HG03575 (cell line): ENCODE measurements around the gene CFL2.
"Not testable (repeated sequence)": the region's sequence is repeated elsewhere in the genome, so short reads cannot be mapped to it uniquely, and the experiment has no call there.

Experiments
- ATAC-seq: cut with Tn5 transposase; IDR thresholded peaks from one replicate; pipeline ENCODE4 v1.9.1; 2021; ENCODE audit not compliant: unreplicated experiment, insufficient number of reproducible peaks, low FRiP score; ENCODE audit errors: extremely low read depth

The CFL2 gene

GRCh38 chr14:34714320-34715126 is at the start of gene CFL2:
Gene CFL2 (minus strand): TSS chr14:34714593. CDS start chr14:34714540, 53 bp downstream.
- ATAC-seq = no peak

DNA sequence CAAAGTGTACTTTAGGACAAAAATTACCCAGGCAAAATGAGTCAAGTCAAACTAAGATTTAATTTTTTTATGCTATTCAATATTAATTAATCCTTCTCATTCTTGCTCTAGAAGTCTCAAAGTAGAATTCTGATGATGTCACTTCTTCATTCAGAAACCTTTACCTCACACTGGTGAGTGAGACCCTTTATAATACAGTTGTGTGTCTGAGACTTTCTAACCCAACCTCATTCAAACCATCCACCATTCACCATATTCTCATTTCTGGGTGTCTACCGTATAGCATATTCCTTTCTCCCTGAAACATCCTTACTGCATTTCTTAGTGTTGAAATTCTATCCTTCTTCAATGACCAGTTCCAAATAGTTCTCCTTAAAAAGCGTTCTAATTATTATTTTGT is 40.8 kb upstream of the CFL2 start:
- ATAC-seq = no peak

DNA sequence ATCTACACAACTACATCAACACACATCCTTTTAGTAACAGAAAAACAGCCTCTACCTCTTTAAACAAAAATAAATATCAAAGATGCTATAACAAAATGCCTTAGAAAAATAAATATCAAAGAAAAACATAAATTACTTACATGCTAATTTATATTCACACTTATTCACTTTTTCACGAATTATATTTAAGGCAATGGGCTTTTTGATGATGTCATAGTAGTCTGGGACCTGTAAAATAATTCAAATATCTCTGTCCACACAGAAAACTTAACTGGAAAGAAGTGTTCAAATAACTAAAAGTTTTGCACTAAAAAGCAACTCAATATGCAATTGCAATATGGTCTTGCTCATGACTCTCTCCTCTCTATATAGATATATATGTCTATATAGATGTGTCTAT is 40.3 kb upstream of the CFL2 start:
- no peak for ATAC-seq

DNA sequence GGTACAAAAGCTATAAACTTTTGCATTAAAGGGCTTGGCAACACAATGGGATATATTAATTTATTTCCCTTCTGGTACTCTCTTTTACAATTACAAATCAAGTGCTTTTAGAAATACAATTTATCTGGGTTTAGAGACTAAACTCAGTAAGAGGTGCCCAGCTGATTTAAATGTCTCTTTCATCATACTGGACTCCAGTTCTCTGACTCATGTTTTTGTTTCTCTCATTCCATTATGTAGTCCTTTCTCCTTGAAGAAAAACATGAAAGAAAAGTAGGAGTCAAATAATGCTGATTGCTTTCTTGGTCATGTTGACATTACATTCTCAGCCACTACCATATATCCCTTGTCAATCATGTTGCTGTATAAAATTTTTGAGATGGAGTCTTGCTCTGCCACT is 36.3 kb upstream of the CFL2 start:
- no peak for ATAC-seq

GRCh38 chr14:34750233-34750632 is 35.8 kb upstream of the CFL2 start:
- ATAC-seq = no peak

DNA sequence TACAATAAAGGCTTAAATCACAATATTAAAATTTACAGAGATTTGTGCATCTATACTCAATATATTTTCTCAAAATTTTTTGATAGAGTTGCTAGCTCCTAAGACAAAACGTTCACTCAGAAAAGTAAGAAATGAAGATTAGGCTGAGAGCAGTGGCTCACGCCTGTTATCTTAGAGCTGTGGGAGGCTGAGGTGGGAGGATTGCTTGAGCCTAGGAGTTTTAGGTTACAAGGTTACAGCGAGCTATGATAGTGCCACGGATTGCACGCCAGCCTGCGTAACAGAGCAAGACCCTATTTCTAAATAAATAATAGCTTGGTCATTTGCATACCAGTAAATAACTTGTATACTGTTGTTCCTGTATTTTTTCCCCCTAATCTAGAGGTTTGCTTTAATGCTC is 35.0 kb upstream of the CFL2 start:
- ATAC-seq = no peak

- ATAC-seq = no peak
Measured at GRCh38 chr14:34742270-34743115, 28.1 kb upstream of the CFL2 start.

- ATAC-seq = no peak
Measured at GRCh38 chr14:34741840-34742239, 27.4 kb upstream of the CFL2 start.

DNA sequence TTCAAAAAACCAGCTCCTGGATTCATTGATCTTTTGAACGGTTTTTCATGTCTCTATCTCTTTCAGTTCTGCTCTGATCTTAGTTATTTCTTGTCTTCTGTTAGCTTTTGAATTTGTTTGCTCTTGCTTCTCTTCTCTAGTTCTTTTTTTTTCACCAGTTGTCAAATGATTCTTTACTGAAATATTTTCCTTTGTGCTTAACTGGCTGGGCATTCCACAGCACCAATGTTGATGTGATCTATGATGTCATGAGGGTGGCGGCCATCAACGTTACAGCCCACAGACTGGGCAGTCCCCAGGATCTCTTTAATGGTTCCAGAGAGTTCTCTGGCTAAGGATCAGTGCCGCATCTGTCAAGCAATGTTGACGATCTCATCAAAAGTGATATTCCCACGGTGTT is 25.7 kb upstream of the CFL2 start:
- not testable (repeated sequence) for ATAC-seq

DNA sequence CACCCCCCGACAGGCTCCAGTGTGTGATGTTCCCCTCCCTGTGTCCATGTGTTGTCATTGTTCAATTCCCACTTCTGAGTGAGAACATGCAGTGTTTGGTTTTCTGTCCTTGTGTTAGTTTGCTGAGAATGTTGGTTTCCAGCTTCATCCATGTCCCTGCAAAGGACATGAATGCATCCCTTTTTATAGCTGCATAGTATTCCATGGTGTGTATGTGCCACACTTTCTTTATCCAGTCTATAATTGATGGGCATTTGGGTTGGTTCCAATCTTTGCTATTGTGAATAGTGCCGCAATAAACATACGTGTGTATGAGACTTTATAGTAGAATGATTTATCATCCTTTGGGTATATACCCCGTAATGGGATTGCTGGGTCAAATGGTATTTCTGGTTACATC is 22.7 kb upstream of the CFL2 start:
- not testable (repeated sequence) for ATAC-seq

DNA sequence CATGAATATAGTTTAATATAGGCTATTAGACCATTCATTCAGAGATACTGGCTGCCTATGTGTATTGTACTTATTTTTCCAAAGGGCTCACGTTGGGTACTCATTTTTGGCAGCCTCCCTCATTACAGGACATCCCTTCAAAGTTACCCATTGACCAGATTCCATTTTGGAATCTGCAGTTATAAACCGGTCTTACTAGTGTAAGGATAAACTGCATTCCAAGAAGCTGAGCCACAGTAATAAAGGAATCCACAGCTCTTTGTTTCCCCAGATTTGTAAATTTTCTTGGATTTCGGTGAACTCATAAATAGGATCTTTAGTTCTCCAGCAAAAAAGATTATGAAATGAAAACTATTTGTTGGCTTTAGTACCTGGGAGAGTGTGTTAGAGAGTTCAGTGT is 18.9 kb upstream of the CFL2 start:
- ATAC-seq = no peak

GRCh38 chr14:34732802-34733201 is 18.4 kb upstream of the CFL2 start:
- ATAC-seq = no peak

GRCh38 chr14:34723867-34724266 is 9.5 kb upstream of the CFL2 start:
- no peak for ATAC-seq

DNA sequence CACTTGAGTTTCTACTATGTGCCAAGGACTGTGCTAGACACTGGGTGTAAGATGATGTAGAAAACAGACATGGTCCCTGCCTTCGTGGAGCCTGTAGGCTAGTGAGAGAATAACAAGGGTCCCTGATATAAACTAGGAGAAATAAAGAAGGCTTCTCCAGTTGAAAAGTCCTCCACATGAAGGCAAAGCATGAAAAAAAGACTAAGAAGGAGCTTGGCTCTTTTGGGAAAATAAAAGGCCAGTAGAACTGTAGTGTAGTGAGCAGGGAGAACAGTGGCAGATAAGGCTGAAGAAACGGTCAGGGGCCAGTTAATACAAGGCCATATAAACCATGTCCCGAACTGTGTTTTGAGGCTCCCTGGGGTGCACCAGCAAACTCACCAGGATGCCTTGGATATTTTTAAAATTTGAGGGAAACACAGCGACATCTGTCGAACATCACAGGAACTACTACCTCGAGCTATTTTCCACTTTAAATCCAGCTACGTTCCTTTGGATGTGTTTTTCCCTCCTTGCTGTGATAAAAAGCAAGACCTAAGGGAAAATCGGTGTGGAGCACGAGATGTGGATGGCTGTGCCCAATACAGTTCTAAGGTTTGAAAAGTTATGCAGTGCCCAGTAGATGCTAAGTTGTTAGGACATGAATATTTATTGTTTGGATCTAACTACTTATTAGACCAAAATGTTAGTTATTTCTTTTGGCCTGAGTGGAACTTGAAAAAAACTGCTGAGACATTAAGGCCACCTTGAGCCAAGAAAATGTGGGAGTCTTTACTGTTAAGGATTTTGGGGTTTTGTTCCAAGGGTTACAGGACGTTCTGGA is 8.5 kb upstream of the CFL2 start:
- no peak for ATAC-seq

DNA sequence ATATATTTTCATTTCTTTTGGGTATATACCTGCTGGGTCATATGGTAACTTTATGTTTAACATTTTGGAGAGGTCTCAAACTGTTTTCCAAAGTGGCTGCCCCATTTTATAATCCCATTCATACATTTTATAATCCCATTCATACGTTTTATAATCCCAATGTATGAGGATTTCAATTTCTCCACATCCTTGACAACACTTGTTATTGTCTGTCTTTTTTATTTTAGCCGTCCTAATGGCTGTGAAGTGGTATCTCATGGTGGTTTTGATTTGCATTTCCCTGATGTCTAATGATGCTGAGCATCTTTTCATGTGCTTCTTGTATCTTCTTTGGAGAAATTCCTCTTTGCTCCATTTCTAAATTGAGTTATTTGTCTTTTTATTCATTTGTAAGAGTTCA is 6.7 kb upstream of the CFL2 start:
- ATAC-seq = no peak

- ATAC-seq = no peak
Measured at GRCh38 chr14:34718750-34719304, 4.4 kb upstream of the CFL2 start.

- no peak for ATAC-seq
Measured at GRCh38 chr14:34715127-34715863, 902 bp upstream of the CFL2 start.

DNA sequence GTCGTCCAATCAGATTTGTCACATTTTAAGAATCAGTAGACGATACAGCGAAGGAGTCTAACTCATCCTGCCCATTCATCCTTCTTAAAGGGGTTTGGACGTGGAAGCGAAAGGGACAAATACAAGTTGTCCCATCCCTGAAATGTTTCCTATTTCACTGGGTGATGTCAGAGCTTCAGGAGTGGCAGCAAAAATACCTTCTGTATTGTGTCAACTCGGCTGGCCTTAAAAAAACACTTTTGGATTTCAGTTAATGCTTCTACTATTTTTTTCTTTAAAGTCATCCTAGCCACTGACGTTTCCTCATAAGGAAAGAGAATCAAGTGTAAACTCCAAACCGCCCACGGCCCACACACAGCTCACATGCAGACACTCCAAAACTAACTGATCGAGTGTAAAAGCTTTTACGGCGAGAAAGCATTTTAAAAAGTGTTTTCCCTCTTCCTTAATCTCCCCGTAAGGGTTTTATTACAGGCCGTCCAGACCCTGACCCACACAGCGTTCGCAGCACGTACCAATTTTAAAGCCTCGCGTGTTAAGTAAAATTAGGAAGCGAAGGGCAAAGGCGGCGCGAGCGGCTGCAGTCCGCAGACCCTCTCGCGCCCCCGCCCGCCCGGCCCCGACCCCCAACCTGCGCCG is 593 bp downstream of the CFL2 start:
- no peak for ATAC-seq
